HepG2 (cell line): ENCODE measurements around the gene DENND10. TPM values are rescaled to one million over a fixed set of nuclear protein-coding genes. Genes with fewer than 3 reads are reported as not detected.

Source experiments
- AKAP8 ChIP-seq: sonication (generic); formaldehyde crosslinking; IDR thresholded peaks from 2 replicates; pipeline ENCODE4 v1.5.1; 2020; ENCODE audit warnings: mild to moderate bottlenecking, missing genetic modification reagents
- ATF1 ChIP-seq: IDR thresholded peaks from 2 replicates; pipeline ENCODE4 v1.6.1; 2016; ENCODE audit warnings: mild to moderate bottlenecking, control low read depth
- BCL6 ChIP-seq: IDR thresholded peaks from 2 replicates; pipeline ENCODE4 v1.6.1; 2016; ENCODE audit warnings: missing genetic modification reagents, missing compliant biosample characterization
- FOXO1 ChIP-seq: sonication (generic); formaldehyde crosslinking; IDR thresholded peaks from 2 replicates; pipeline ENCODE4 v1.4.0; 2020; ENCODE audit warnings: missing genetic modification reagents
- GABPB1 ChIP-seq: IDR thresholded peaks from 2 replicates; pipeline ENCODE4 v1.6.1; 2016; ENCODE audit warnings: mild to moderate bottlenecking, missing genetic modification reagents, moderate library complexity, missing compliant biosample characterization
- GATAD1 ChIP-seq: IDR thresholded peaks from 2 replicates; pipeline ENCODE4 v1.6.1; 2016; ENCODE audit warnings: missing genetic modification reagents, missing compliant biosample characterization
- HOXA5 ChIP-seq: sonication (generic); formaldehyde crosslinking; IDR thresholded peaks from 2 replicates; pipeline ENCODE4 v1.4.0; 2020; ENCODE audit warnings: missing genetic modification reagents
- ISL2 ChIP-seq: sonication (generic); formaldehyde crosslinking; IDR thresholded peaks from 2 replicates; pipeline ENCODE4 v1.5.0; 2020; ENCODE audit warnings: missing genetic modification reagents
- KDM5A ChIP-seq: fragments of 200-600 bp; sonication (generic); IDR thresholded peaks from 2 replicates; pipeline ENCODE4 v1.7.0; 2018; ENCODE audit warnings: antibody characterized with exemption, mild to moderate bottlenecking, low read length, borderline replicate concordance
- NFYC ChIP-seq: IDR thresholded peaks from 2 replicates; pipeline ENCODE4 v1.6.1; 2016; ENCODE audit warnings: missing genetic modification reagents, missing compliant biosample characterization
- NR2F1 ChIP-seq, 2 experiments: fragments of 450-650 bp in 1 of 2; formaldehyde crosslinking in 1 of 2; IDR thresholded peaks; 2 replicates each; pipeline versions ENCODE4 v1.5.0 to v1.6.1; 2016 to 2020; ENCODE audit warnings: mild to moderate bottlenecking in 1 of 2, missing compliant biosample characterization in 1 of 2, missing genetic modification reagents in 1 of 2, moderate library complexity in 1 of 2
- SNAPC2 ChIP-seq: sonication (generic); formaldehyde crosslinking; IDR thresholded peaks from 2 replicates; pipeline ENCODE4 v1.8.1; 2022; ENCODE audit warnings: mild to moderate bottlenecking, missing genetic modification reagents
- SP140L ChIP-seq: sonication (generic); formaldehyde crosslinking; IDR thresholded peaks from 2 replicates; pipeline ENCODE4 v1.4.0; 2020; ENCODE audit warnings: missing genetic modification reagents, borderline replicate concordance
- STAT5B ChIP-seq: sonication (generic); formaldehyde crosslinking; IDR thresholded peaks from 2 replicates; pipeline ENCODE4 v1.4.0; 2020; ENCODE audit warnings: missing genetic modification reagents
- ZBTB8A ChIP-seq: sonication (generic); formaldehyde crosslinking; IDR thresholded peaks from 2 replicates; pipeline ENCODE4 v1.4.0; 2020; ENCODE audit warnings: mild to moderate bottlenecking, low read depth, missing genetic modification reagents, borderline replicate concordance
- ZFP82 ChIP-seq: sonication (generic); formaldehyde crosslinking; IDR thresholded peaks from 2 replicates; pipeline ENCODE4 v1.5.1; 2020; ENCODE audit warnings: mild to moderate bottlenecking, missing genetic modification reagents, borderline replicate concordance
- ZFYVE20 ChIP-seq: sonication (generic); formaldehyde crosslinking; IDR thresholded peaks from 2 replicates; pipeline ENCODE4 v1.8.0; 2023; ENCODE audit warnings: low read depth, mild to moderate bottlenecking, moderate library complexity, missing genetic modification reagents, borderline replicate concordance
- ZNF550 ChIP-seq: sonication (generic); formaldehyde crosslinking; IDR thresholded peaks from 2 replicates; pipeline ENCODE4 v1.4.0; 2020; ENCODE audit warnings: mild to moderate bottlenecking, missing genetic modification reagents, borderline replicate concordance
- ZNF674 ChIP-seq: sonication (generic); formaldehyde crosslinking; IDR thresholded peaks from 2 replicates; pipeline ENCODE4 v1.5.0; 2020; ENCODE audit warnings: low read depth, mild to moderate bottlenecking, missing genetic modification reagents
- ZNF766 ChIP-seq: sonication (generic); formaldehyde crosslinking; IDR thresholded peaks from 2 replicates; pipeline ENCODE4 v1.5.0; 2020; ENCODE audit warnings: missing genetic modification reagents, borderline replicate concordance
- ZNF775 ChIP-seq: sonication (generic); formaldehyde crosslinking; IDR thresholded peaks from 2 replicates; pipeline ENCODE4 v1.4.0; 2020; ENCODE audit warnings: missing genetic modification reagents, mild to moderate bottlenecking, moderate library complexity, borderline replicate concordance
- polyA plus RNA-seq, 8 experiments: library from polyadenylated mRNA; depleted of rRNA in 3 of 8; stranded (reverse) in 7 of 8; unstranded in 1 of 8; fragments of >200 nt; fragmentation: Illumina TruSeq in 4 of 8; extraction: Trizol in 4 of 8; gene quantifications; 2 replicates each; pipeline versions ENCODE4 v1.2.1 to v1.2.3, GENCODE V29; 2011 to 2016; ENCODE audit warnings: low read depth in 4 of 8, missing spikeins in 1 of 8, mixed read lengths in 1 of 8; ENCODE audit not compliant: insufficient read depth in 1 of 8
- total RNA-seq, 5 experiments: library from RNA; depleted of rRNA; stranded (reverse); fragments of >200 nt; fragmentation: Illumina TruSeq; extraction: Trizol; gene quantifications; 2 replicates each; pipeline ENCODE4 v1.2.3, GENCODE V29; 2016; ENCODE audit warnings: low read depth in 1 of 5
- TF ChIP-seq, protein P1 (sequence below): sonication (generic); formaldehyde crosslinking; IDR thresholded peaks from 2 replicates; pipeline ENCODE4 v1.4.0; 2020; ENCODE audit warnings: missing genetic modification reagents, borderline replicate concordance
- TF ChIP-seq, protein P2 (sequence below): fragments of 450-650 bp; IDR thresholded peaks from 2 replicates; pipeline ENCODE4 v1.6.1; 2016
- TF ChIP-seq, protein P3 (sequence below): sonication (generic); formaldehyde crosslinking; conservative IDR thresholded peaks from 2 replicates; pipeline ENCODE4 v1.4.0; 2020; ENCODE audit warnings: mild to moderate bottlenecking, missing genetic modification reagents, moderate library complexity

The DENND10 gene
- total and polyA plus RNA-seq, 2 of the 13 experiments (the other 11 are each of a cell fraction or from before 2014, with no cell fraction given) = 43.7 to 78.8 TPM

- TF ChIP-seq ZNF766 (CRISPR knock-in tag) = no peak
- no peak for TF ChIP-seq ZNF775
- no peak for TF ChIP-seq AKAP8 (CRISPR knock-in tag)
- TF ChIP-seq ZFYVE20 (CRISPR knock-in tag) = no peak
- no peak for TF ChIP-seq SP140L (CRISPR knock-in tag)
- TF ChIP-seq STAT5B (CRISPR knock-in tag) = no peak
- peak; percentile 23 to 38; a peak in 3 of 4 replicates for TF ChIP-seq NR2F1 (CRISPR knock-in tag; IDR thresholded peaks at IDR 0.05)
- peak; percentile 92 for TF ChIP-seq FOXO1
- no peak for TF ChIP-seq ZBTB8A
- TF ChIP-seq ZFP82 (CRISPR knock-in tag) = no peak
- TF ChIP-seq KDM5A = no peak
- peak; percentile 91 for TF ChIP-seq ISL2 (CRISPR knock-in tag)
- TF ChIP-seq SNAPC2 (CRISPR knock-in tag) = no peak
- 0 out of 2 replicates have a peak, but pooled peaks have one; percentile 68 for TF ChIP-seq HOXA5
- TF ChIP-seq, protein P1, sequence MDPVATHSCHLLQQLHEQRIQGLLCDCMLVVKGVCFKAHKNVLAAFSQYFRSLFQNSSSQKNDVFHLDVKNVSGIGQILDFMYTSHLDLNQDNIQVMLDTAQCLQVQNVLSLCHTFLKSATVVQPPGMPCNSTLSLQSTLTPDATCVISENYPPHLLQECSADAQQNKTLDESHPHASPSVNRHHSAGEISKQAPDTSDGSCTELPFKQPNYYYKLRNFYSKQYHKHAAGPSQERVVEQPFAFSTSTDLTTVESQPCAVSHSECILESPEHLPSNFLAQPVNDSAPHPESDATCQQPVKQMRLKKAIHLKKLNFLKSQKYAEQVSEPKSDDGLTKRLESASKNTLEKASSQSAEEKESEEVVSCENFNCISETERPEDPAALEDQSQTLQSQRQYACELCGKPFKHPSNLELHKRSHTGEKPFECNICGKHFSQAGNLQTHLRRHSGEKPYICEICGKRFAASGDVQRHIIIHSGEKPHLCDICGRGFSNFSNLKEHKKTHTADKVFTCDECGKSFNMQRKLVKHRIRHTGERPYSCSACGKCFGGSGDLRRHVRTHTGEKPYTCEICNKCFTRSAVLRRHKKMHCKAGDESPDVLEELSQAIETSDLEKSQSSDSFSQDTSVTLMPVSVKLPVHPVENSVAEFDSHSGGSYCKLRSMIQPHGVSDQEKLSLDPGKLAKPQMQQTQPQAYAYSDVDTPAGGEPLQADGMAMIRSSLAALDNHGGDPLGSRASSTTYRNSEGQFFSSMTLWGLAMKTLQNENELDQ = no peak
- TF ChIP-seq BCL6 (CRISPR knock-in tag) = peak; percentile 96
- TF ChIP-seq ZNF674 (CRISPR knock-in tag) = no peak
- TF ChIP-seq ZNF550 (CRISPR knock-in tag) = no peak
- TF ChIP-seq NFYC = no peak
- TF ChIP-seq, protein P2, sequence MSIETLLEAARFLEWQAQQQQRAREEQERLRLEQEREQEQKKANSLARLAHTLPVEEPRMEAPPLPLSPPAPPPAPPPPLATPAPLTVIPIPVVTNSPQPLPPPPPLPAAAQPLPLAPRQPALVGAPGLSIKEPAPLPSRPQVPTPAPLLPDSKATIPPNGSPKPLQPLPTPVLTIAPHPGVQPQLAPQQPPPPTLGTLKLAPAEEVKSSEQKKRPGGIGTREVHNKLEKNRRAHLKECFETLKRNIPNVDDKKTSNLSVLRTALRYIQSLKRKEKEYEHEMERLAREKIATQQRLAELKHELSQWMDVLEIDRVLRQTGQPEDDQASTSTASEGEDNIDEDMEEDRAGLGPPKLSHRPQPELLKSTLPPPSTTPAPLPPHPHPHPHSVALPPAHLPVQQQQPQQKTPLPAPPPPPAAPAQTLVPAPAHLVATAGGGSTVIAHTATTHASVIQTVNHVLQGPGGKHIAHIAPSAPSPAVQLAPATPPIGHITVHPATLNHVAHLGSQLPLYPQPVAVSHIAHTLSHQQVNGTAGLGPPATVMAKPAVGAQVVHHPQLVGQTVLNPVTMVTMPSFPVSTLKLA = no peak
- peak; percentile 18; the same call in 1 of the 2 replicates for TF ChIP-seq GATAD1 (CRISPR knock-in tag)
- TF ChIP-seq ATF1 (CRISPR knock-in tag) = peak; percentile 65; the same call in 1 of the 2 replicates
- peak; percentile 18; the same call in 1 of the 2 replicates for TF ChIP-seq GABPB1 (CRISPR knock-in tag)
- TF ChIP-seq, protein P3, sequence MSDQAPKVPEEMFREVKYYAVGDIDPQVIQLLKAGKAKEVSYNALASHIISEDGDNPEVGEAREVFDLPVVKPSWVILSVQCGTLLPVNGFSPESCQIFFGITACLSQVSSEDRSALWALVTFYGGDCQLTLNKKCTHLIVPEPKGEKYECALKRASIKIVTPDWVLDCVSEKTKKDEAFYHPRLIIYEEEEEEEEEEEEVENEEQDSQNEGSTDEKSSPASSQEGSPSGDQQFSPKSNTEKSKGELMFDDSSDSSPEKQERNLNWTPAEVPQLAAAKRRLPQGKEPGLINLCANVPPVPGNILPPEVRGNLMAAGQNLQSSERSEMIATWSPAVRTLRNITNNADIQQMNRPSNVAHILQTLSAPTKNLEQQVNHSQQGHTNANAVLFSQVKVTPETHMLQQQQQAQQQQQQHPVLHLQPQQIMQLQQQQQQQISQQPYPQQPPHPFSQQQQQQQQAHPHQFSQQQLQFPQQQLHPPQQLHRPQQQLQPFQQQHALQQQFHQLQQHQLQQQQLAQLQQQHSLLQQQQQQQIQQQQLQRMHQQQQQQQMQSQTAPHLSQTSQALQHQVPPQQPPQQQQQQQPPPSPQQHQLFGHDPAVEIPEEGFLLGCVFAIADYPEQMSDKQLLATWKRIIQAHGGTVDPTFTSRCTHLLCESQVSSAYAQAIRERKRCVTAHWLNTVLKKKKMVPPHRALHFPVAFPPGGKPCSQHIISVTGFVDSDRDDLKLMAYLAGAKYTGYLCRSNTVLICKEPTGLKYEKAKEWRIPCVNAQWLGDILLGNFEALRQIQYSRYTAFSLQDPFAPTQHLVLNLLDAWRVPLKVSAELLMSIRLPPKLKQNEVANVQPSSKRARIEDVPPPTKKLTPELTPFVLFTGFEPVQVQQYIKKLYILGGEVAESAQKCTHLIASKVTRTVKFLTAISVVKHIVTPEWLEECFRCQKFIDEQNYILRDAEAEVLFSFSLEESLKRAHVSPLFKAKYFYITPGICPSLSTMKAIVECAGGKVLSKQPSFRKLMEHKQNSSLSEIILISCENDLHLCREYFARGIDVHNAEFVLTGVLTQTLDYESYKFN (CRISPR knock-in tag) = peak; percentile 96
Observed at GRCh38 chr10:119120413-119120867, 16.5 kb downstream of the DENND10 start (continued).
